PC-9 (cell line): ENCODE data around the gene SLC6A18. TPM values are rescaled to one million over a fixed set of nuclear protein-coding genes. Genes with fewer than 3 reads are reported as not detected.
A peak's percentile ranks its signal among the peaks of the same experiment; 100 is the strongest.

Source experiments
- BruUV-seq: library from RNA; stranded (reverse); fragments of 400-500 nt; replicated peaks from 2 replicates; lab custom pipeline; 2021; lab: Mats Ljungman, UMichigan
- CTCF ChIA-PET: fragments of 300-600 bp; sonication (Branson Sonifier 250); formaldehyde crosslinking; loops from one replicate; lab custom pipeline; 2022; ENCODE audit warnings: antibody characterized with exemption; lab: Charles Lee
- POLR2A ChIA-PET: fragments of 300-600 bp; sonication (Branson Sonifier 250); formaldehyde crosslinking; loops from one replicate; lab custom pipeline; 2022; ENCODE audit warnings: antibody characterized with exemption; ENCODE audit not compliant: unreplicated experiment; lab: Charles Lee
- DNase-seq, 2 experiments: peaks; one replicate each; pipeline versions ENCODE4 v3.0.0 to v3.0.0-alpha.2; 2015 to 2022; ENCODE audit warnings: mixed read lengths in 1 of 2
- H2AFZ ChIP-seq: fragments of 200-600 bp; sonication (generic); 2 replicates; pipeline ENCODE4 v1.8.1; 2017; ENCODE audit warnings: antibody characterized with exemption
- H3F3A ChIP-seq: fragments of 200-600 bp; sonication (generic); 2 replicates; pipeline ENCODE4 v1.8.1; 2017; ENCODE audit warnings: antibody characterized with exemption, mild to moderate bottlenecking, low read depth; ENCODE audit not compliant: insufficient read depth
- H3K27ac ChIP-seq: fragments of 200-600 bp; sonication (generic); 2 replicates; pipeline ENCODE4 v1.6.1; 2016; ENCODE audit warnings: mixed run types
- H3K27me3 ChIP-seq: fragments of 200-600 bp; sonication (generic); 2 replicates; pipeline ENCODE4 v1.6.1; 2016; ENCODE audit warnings: low read depth, mixed run types; ENCODE audit not compliant: insufficient read depth
- H3K36me3 ChIP-seq: fragments of 200-600 bp; sonication (generic); 2 replicates; pipeline ENCODE4 v1.6.1; 2016; ENCODE audit warnings: low read depth, mixed run types
- H3K4me1 ChIP-seq: fragments of 200-600 bp; sonication (generic); replicated peaks from 2 replicates; pipeline ENCODE4 v1.6.1; 2016; ENCODE audit warnings: mixed run types; ENCODE audit not compliant: insufficient read depth
- H3K4me2 ChIP-seq: fragments of 200-600 bp; sonication (generic); 2 replicates; pipeline ENCODE4 v1.6.1; 2017; ENCODE audit warnings: mixed run types
- H3K4me3 ChIP-seq: fragments of 200-600 bp; sonication (generic); 2 replicates; pipeline ENCODE4 v1.6.1; 2016; ENCODE audit warnings: mixed run types
- H3K79me2 ChIP-seq: fragments of 200-600 bp; sonication (generic); 2 replicates; pipeline ENCODE4 v1.6.1; 2017; ENCODE audit warnings: low read depth, mixed run types
- H3K9me2 ChIP-seq: fragments of 200-600 bp; sonication (generic); 2 replicates; pipeline ENCODE4 v1.8.1; 2017; ENCODE audit warnings: mild to moderate bottlenecking; ENCODE audit not compliant: insufficient read depth
- H3K9me3 ChIP-seq: fragments of 200-600 bp; sonication (generic); 2 replicates; pipeline ENCODE4 v1.8.1; 2016; ENCODE audit warnings: low read depth; ENCODE audit not compliant: insufficient read depth
- H4K20me1 ChIP-seq: fragments of 200-600 bp; sonication (generic); 2 replicates; pipeline ENCODE4 v1.8.1; 2017; ENCODE audit not compliant: insufficient read depth
- CTCF ChIP-seq: fragments of 200-600 bp; sonication (generic); conservative IDR thresholded peaks from 2 replicates; pipeline ENCODE4 v1.6.1; 2017; ENCODE audit warnings: mixed run types, antibody characterized with exemption, mild to moderate bottlenecking, moderate library complexity
- EZH2 ChIP-seq: fragments of 200-600 bp; sonication (generic); IDR thresholded peaks from 2 replicates; pipeline ENCODE4 v1.8.0; 2017; ENCODE audit warnings: antibody characterized with exemption, low read depth
- intact Hi-C: fragments of 100-400 bp; cut with micrococcal nuclease; formaldehyde crosslinking; loops from one replicate; pipeline ENCODE4 v1.10.0; 2022; ENCODE audit not compliant: unreplicated experiment
- total RNA-seq: library from RNA; stranded (reverse); gene quantifications from 2 replicates; pipeline ENCODE4 v1.2.3, GENCODE V29; 2021

Gene SLC6A18
- total RNA-seq, 1 experiment from 2014 or later, result not detected

GRCh38 chr5:1203311-1203967 is 21.7 kb upstream of the SLC6A18 start:
- CTCF ChIA-PET, result no interaction called here
- H3K79me2 ChIP-seq, result no peaks in the 10 kb centered on the region
- DNase-seq, result no peak
- no peak overlapping the region for H3K27ac ChIP-seq
- no TSS peak for BruUV-seq
- peaks cover 99% of the 10 kb centered on the region for H3K27me3 ChIP-seq
- H3K4me3 ChIP-seq, result no peak overlapping the region
- H3K9me3 ChIP-seq, result no peaks in the 10 kb centered on the region
- no peaks in the 10 kb centered on the region for H3K9me2 ChIP-seq
- H3K4me1 ChIP-seq, result no peaks in the 10 kb centered on the region
- POLR2A ChIA-PET, result no interaction called here
- TF ChIP-seq EZH2 (peak; percentile 16; the same call in 1 of the 2 replicates), CTCF (no peak)
- H4K20me1 ChIP-seq, result peaks cover 22% of the 10 kb centered on the region
- H3F3A ChIP-seq, result peaks cover 4% of the 10 kb centered on the region; the same call in 1 of the 2 replicates
- no peaks in the 10 kb centered on the region for H3K36me3 ChIP-seq
- H2AFZ ChIP-seq, result no peak overlapping the region
- intact Hi-C loops, result loop anchor here (10.0 kb wide), 2 partner anchors 141 to 241 kb away; partner anchors contain the start of genes CLPTM1L and SLC6A3
- no peak overlapping the region for H3K4me2 ChIP-seq

- intact Hi-C loops, result loop anchor here (10.0 kb wide), 2 partner anchors 141 to 241 kb away; partner anchors contain the start of genes CLPTM1L and SLC6A3
- no peaks in the 10 kb centered on the region for H3K9me3 ChIP-seq
- no peak overlapping the region for H3K4me3 ChIP-seq
- no peaks in the 10 kb centered on the region for H3K4me1 ChIP-seq
- H3K36me3 ChIP-seq, result no peaks in the 10 kb centered on the region
- no peak overlapping the region for H3K4me2 ChIP-seq
- H3K79me2 ChIP-seq, result no peaks in the 10 kb centered on the region
- no peak for DNase-seq
- no TSS peak for BruUV-seq
- H2AFZ ChIP-seq, result no peak overlapping the region
- H3K9me2 ChIP-seq, result no peaks in the 10 kb centered on the region
- H3K27me3 ChIP-seq, result peaks cover 99% of the 10 kb centered on the region
- H4K20me1 ChIP-seq, result peaks cover 22% of the 10 kb centered on the region
- POLR2A ChIA-PET, result interaction anchor here (0.6 kb wide), 1 partner anchor 416 kb away, joined by 7 read pairs; no protein-coding TSS in a partner anchor
- peaks cover 3% of the 10 kb centered on the region; the same call in 1 of the 2 replicates for H3F3A ChIP-seq
- no peak for TF ChIP-seq CTCF
- H3K27ac ChIP-seq, result no peak overlapping the region
- CTCF ChIA-PET, result no interaction called here
These were observed 21.1 kb upstream of the SLC6A18 start for GRCh38 chr5:1203968-1204692.

- Histone ChIP-seq H3K4me3 (no peak overlapping the region), H3K36me3 (no peaks in the 10 kb centered on the region), H3K4me2 (no peak overlapping the region), H3K4me1 (no peaks in the 10 kb centered on the region), H4K20me1 (peaks cover 25% of the 10 kb centered on the region), H3K9me3 (no peaks in the 10 kb centered on the region), H3K27me3 (peaks cover 99% of the 10 kb centered on the region), H2AFZ (no peak overlapping the region), H3K27ac (no peak overlapping the region), H3K9me2 (no peaks in the 10 kb centered on the region), H3F3A (no peaks in the 10 kb centered on the region; the same call in 1 of the 2 replicates), H3K79me2 (no peaks in the 10 kb centered on the region)
- POLR2A ChIA-PET, result interaction anchor here (0.6 kb wide), 2 partner anchors 416 to 483 kb away, joined by 4 to 7 read pairs; no protein-coding TSS in a partner anchor
- peak; percentile 60 for TF ChIP-seq CTCF
- TF ChIP-seq EZH2, result no peak
- DNase-seq, result peak in 1 of 2 experiments; percentile 37
- intact Hi-C loops, result loop anchor here (10.0 kb wide), 2 partner anchors 140 to 240 kb away; partner anchors contain the start of genes CLPTM1L and SLC6A3
- CTCF ChIA-PET, result no interaction called here
- BruUV-seq, result no TSS peak
These were observed 20.4 kb upstream of the SLC6A18 start for GRCh38 chr5:1204693-1205242.
